ENCODE data around the gene HECW1.
"Not testable (repeated sequence)": the region's sequence is repeated elsewhere in the genome, so short reads cannot be mapped to it uniquely, and the experiment has no call there.

Gene HECW1

GRCh38 chr7:43211693-43212092, 99.2 kb downstream of the HECW1 start:
- DNase-seq, result no peak

- no peak for DNase-seq
Measured at GRCh38 chr7:43212921-43213320, 100.5 kb downstream of the HECW1 start.

- no peak for DNase-seq
Measured at GRCh38 chr7:43215061-43215460, 102.6 kb downstream of the HECW1 start.

- DNase-seq, result no peak
Measured at GRCh38 chr7:43217055-43217454, 104.6 kb downstream of the HECW1 start.

- DNase-seq, result not testable (repeated sequence)
Measured at GRCh38 chr7:43218901-43219300, 106.5 kb downstream of the HECW1 start.

- DNase-seq, result no peak
Measured at GRCh38 chr7:43220250-43220649, 107.8 kb downstream of the HECW1 start.

- no peak for DNase-seq
Measured at GRCh38 chr7:43220742-43221141, 108.3 kb downstream of the HECW1 start.

- no peak for DNase-seq
Measured at GRCh38 chr7:43229801-43230200, 117.4 kb downstream of the HECW1 start.

GRCh38 chr7:43232366-43232765, 119.9 kb downstream of the HECW1 start:
- DNase-seq, result no peak

- no peak for DNase-seq
Measured at GRCh38 chr7:43234073-43234472, 121.6 kb downstream of the HECW1 start.

GRCh38 chr7:43234968-43235367, 122.5 kb downstream of the HECW1 start:
- no peak for DNase-seq

GRCh38 chr7:43240565-43240964, 128.1 kb downstream of the HECW1 start:
- no peak for DNase-seq

GRCh38 chr7:43242628-43243255, 130.3 kb downstream of the HECW1 start:
- DNase-seq, result no peak

- no peak for DNase-seq
Measured at GRCh38 chr7:43244232-43244631, 131.8 kb downstream of the HECW1 start.

GRCh38 chr7:43244784-43245183, 132.3 kb downstream of the HECW1 start:
- DNase-seq, result no peak

- no peak for DNase-seq
Measured at GRCh38 chr7:43247757-43248156, 135.3 kb downstream of the HECW1 start.

GRCh38 chr7:43248553-43248952, 136.1 kb downstream of the HECW1 start:
- no peak for DNase-seq

GRCh38 chr7:43248961-43249822, 136.7 kb downstream of the HECW1 start:
- DNase-seq, result no peak

- no peak for DNase-seq
Measured at GRCh38 chr7:43249823-43250145, 137.3 kb downstream of the HECW1 start.

GRCh38 chr7:43260980-43261878, 148.8 kb downstream of the HECW1 start:
- peak; percentile 87 for DNase-seq

- DNase-seq, result no peak
Measured at GRCh38 chr7:43265139-43265538, 152.7 kb downstream of the HECW1 start.

GRCh38 chr7:43273939-43274719, 161.7 kb downstream of the HECW1 start:
- no peak for DNase-seq

- no peak for DNase-seq
Measured at GRCh38 chr7:43274752-43275151, 162.3 kb downstream of the HECW1 start.

All from hematopoietic multipotent progenitor cell treated with erythropoietin and hydrocortisone succinate and interleukin-3 and kit ligand, for 6 days (in vitro differentiated cells).